GM04503 (cell line): ENCODE measurements around the gene GNB3.
"Not testable (repeated sequence)": the region's sequence is repeated elsewhere in the genome, so short reads cannot be mapped to it uniquely, and the experiment has no call there.

Experiments
- DNase-seq: peaks from one replicate; pipeline ENCODE4 v3.0.0-alpha.2; 2012; ENCODE audit warnings: low read depth

GNB3 gene

GRCh38 chr12:6883683-6884082 is 43.0 kb downstream of the GNB3 start:
- DNase-seq, result no peak

DNA sequence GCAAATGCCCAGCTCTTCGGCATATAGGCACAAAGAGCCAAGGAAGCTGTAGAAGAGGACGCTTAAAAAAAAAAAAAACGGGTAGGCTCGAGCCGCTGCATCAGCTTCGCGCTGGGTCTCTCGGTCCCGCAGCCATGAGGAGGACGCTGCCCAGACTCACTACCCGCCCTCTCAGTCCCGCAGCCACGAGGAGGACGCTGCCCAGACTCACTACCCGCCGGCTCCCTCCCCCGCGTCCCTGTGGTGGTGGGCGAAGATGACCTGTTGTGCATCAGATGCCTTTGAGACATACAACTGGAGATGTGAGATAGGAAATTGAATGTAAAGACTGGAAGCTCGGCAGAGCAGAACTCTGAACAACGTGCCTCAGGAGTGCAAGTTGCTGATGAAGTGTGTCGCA is 43.8 kb downstream of the GNB3 start:
- no peak for DNase-seq

DNA sequence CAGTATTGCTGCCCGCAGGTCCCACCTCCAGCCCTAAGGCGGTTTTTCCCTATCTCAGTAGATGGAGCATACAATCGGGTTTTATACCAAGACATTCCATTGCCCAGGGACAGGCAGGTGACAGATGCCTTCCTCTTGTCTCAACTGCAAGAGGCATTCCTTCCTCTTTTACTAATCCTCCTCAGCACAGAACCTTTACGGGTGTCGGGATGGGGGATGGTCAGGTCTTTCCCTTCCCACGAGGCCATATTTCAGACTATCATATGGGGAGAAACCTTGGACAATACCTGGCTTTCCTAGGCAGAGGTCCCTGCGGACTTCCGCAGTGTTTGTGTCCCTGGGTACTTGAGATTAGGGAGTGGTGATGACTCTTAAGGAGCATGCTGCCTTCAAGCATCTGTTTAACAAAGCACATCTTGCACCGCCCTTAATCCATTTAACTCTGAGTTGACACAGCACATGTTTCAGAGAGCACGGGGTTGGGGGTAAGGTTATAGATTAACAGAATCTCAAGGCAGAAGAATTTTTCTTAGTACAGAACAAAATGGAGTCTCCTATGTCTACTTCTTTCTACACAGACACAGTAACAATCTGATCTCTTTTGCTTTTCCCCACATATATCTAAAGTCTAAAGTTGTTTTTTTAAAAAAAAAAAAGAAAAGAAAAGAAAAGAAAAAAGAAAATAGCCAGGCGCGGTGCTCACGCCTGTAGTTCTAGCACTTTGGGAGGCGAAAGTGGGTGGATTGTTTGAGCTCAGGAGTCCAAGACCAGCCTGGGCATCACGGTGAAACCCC is 45.7 kb downstream of the GNB3 start:
- DNase-seq, result not testable (repeated sequence)

DNA sequence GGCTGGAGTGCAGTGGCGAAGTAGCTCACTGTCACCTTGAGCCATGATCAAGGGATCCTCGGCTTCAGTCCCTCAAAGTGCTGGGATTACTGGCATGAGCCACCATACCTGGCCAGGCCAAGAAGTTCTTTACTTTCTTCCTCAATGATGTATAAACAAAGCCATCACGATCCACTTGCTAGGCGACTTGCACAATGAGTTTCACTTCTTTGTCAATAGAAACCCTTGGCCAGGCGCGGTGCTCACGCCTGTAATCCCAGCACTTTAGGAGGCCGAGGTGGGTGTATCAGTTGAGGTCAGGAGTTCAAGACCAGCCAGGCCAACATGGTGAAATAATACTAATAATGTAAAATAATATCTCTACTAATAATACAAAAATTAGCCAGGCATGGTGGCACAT is 46.7 kb downstream of the GNB3 start:
- no peak for DNase-seq

DNA sequence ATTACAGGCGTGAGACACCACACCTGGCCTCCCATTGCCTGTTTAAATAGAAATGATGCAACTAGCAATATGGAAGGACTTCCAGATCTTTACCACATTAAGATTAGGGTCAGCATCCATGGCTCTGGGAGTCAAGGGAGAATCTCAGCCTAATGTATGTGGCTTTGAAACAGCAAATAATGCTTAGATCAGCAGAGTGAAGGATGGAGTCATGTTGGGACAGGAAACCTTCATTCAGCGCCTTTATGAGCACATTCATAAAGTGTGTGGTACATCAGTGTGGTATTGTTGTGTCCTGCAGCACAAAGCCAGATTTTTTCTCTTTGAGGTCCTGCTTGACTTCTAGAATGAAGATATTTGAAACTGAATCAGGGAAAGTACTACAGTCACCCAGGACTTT is 47.6 kb downstream of the GNB3 start:
- DNase-seq, result no peak

DNA sequence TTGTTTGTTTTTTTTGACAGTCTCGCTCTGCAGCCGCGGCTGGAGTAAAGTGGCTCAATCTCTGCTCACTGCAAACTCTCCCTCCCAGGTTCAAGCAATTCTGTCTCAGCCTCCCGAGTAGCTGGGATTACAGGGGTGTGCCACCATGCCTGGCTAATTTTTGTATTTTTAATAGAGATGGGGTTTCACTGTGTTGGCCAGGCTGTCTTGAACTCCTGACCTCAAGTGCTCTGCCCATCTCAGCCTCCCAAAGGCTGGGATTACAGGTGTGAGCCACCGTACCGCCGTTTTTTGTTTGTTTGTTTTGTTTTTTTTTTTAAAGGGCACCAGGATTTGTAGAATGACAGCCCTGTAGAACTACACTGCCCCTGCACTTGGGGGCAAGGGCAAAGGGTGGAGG is 48.1 kb downstream of the GNB3 start:
- not testable (repeated sequence) for DNase-seq

DNA sequence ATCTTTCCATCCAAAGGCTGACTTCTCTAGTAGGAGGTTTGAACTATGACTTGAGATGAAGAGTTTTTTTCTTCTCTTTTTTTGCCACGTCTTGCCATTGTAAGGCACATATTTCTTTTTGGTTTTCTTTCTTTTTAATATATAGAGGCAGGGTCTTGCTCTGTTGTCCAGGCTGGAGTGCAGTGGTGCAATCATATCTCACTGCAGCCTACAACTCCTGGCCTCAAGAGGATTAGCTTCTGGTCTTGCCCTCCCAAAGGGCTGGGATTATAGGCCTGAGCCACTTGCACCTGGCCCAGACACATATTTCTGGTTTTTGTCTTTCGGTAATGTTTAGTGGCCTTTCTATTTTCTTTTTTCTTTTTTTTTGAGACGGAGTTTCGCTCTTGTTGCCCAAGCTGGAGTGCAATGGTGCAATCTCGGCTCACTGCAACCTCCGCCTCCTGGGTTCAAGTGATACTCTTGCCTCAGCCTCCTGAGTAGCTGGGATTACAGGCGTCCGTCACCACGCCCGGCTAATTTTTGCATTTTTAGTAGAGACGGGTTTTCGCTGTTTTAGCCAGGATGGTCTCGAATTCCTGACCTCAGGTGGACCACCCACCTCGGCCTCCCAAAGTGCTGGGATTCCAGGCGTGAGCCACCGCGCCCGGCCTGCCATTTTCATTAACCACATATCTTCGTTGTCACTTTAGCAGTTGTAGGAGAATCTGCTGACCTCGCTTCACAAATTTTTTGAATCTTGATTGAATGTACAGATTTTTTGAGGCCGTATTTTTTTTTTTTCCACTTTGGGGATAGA is 49.2 kb downstream of the GNB3 start:
- not testable (repeated sequence) for DNase-seq

DNA sequence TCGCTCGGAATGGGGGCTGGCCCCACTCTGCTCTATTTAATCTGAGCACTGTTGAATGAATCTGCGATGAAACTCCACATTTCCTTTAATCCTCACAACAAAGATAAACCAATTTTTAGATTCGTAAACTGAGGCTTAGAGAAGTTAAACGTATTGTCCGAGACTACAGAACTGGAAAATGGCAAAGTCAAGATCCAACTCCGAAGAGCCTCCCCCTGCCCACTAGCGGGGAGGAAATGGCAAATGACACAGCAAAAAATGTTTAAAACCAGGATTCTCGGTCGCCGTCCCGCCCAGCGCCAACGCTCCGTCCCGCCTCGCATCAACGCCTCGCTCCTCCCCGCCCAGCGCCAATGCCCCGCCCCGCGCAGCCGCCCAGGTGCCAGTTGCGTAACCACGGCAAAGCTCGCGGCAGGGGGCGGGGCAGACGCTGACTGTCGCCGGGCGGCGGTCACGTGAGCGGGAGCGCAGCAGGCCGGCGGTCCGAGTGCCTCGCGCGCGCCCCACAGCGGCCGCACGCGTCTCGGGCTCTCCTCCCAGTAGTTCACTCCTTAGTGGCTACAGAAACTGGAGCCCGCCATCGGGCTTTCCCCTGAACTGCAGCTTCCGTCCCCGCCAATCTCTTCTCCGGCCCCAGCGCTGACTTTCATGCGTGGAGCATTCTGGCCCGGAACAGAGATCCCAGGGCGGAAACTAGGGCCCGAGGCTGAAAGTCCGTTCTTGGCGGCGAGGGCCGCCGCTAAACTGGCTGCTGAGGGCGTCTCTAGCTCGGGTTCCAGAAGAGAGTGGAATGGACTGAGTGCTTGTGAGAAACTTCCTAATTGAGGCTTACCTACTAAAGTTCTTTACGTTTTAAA is 50.3 kb downstream of the GNB3 start:
- peak; percentile 59 for DNase-seq

DNA sequence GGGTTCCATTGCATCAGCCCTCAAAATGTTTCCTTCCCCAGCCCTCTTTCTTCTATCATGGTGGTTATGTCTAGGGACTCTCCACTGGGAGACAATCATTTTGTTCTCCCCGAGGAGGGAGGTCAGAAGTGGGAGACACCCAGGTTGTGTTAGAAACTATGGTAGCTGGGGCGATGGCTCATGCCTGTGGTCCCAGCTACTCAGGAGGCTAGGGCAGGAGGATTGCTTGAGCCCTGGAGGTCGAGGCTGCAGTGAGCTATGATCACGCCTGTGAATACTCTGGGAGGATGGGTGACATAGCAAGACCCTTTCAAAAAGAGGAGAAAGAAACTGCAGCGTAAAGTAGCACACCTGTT is 50.9 kb downstream of the GNB3 start:
- DNase-seq, result no peak

DNA sequence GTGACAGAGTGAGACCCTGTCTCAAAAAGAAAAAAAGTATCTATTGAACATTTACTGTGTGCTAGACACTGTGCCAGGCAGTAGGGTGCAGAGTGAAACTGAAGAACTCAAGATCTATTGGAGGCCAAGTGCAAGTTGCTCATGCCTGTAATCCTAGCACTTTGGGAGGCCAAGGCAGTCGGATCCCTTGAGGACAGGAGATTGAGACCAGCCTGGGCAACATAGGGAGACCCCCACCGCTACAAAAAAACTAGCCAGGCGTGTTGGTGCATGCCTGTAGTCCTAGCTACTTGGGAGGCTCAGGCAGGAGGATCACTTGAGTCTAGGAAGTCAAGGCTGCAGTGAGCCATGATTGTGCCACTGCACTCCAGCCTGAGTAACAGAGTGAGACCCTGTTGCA is 52.0 kb downstream of the GNB3 start:
- not testable (repeated sequence) for DNase-seq

DNA sequence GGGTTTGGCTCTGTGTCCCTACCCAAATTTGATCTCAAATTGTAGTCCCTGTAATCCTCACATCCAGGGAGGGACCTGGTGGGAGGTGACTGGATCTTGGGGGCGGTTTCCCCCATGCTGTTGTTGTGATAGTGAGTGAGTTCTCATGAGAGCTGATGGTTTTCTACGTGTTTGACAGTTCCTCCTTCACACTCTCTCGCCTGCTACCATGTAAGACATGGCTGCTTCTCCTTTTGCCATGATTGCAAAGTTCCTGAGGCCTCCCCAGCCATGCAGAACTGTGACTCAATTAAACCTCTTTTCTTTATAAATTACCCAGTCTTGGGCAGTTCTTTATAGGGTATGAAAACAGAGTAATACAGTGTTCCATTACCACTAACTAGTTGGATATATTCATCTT is 53.6 kb downstream of the GNB3 start:
- DNase-seq, result no peak
